Endodermal cell (in vitro differentiated cells): ENCODE measurements around the gene CACNA1A. TPM values are rescaled to one million over a fixed set of nuclear protein-coding genes. Genes with fewer than 3 reads are reported as not detected.
A peak's percentile ranks its signal among the peaks of the same experiment; 100 is the strongest.

ENCODE experiments used
- DNase-seq: peaks from one replicate; pipeline ENCODE4 v3.0.0-alpha.2; 2017
- H3K27ac ChIP-seq: 2 replicates; pipeline ENCODE4 v1.5.1; 2013; ENCODE audit warnings: mild to moderate bottlenecking, low read depth, low read length, moderate library complexity
- H3K27me3 ChIP-seq: 2 replicates; pipeline ENCODE4 v1.6.1; 2013; ENCODE audit warnings: mild to moderate bottlenecking, low read length, moderate library complexity; ENCODE audit not compliant: insufficient read depth, control insufficient read depth, poor library complexity, severe bottlenecking
- H3K36me3 ChIP-seq: 2 replicates; pipeline ENCODE4 v1.7.0; 2013; ENCODE audit warnings: mild to moderate bottlenecking, low read length, moderate library complexity; ENCODE audit not compliant: control insufficient read depth, insufficient read depth
- H3K4me1 ChIP-seq: one replicate; pipeline ENCODE4 v1.7.0; 2013; ENCODE audit warnings: low read length; ENCODE audit not compliant: control insufficient read depth, insufficient read depth
- H3K4me3 ChIP-seq: 2 replicates; pipeline ENCODE4 v1.5.1; 2013; ENCODE audit warnings: mild to moderate bottlenecking, low read length, moderate library complexity
- H3K9ac ChIP-seq: 2 replicates; pipeline ENCODE4 v1.6.1; 2013; ENCODE audit warnings: mild to moderate bottlenecking, low read length, moderate library complexity; ENCODE audit not compliant: poor library complexity, severe bottlenecking; ENCODE audit errors: extremely low read depth
- H3K9me3 ChIP-seq: 2 replicates; pipeline ENCODE4 v1.6.1; 2013; ENCODE audit warnings: mild to moderate bottlenecking, low read length, moderate library complexity; ENCODE audit not compliant: control insufficient read depth
- H3K27ac Mint-ChIP-seq: 2 replicates; pipeline ENCODE4 v1.8.0; 2020; ENCODE audit warnings: mixed read lengths
- H3K27me3 Mint-ChIP-seq: 2 replicates; pipeline ENCODE4 v1.8.0; 2021; ENCODE audit warnings: mild to moderate bottlenecking, mixed read lengths; ENCODE audit not compliant: insufficient read depth
- H3K36me3 Mint-ChIP-seq: 2 replicates; pipeline ENCODE4 v1.8.0; 2020; ENCODE audit warnings: low read depth, mixed read lengths
- H3K4me1 Mint-ChIP-seq: 2 replicates; pipeline ENCODE4 v1.8.0; 2020; ENCODE audit warnings: mixed read lengths
- H3K4me3 Mint-ChIP-seq: 2 replicates; pipeline ENCODE4 v1.8.0; 2020; ENCODE audit warnings: mild to moderate bottlenecking, moderate library complexity, mixed read lengths
- H3K9me3 Mint-ChIP-seq: 2 replicates; pipeline ENCODE4 v1.8.0; 2020; ENCODE audit warnings: mild to moderate bottlenecking, mixed read lengths
- WGBS, 2 experiments: methylation state at CpG; one replicate each; pipeline versions ENCODE4 v1.1.5 to v1.1.7; 2013; ENCODE audit warnings: missing lambda C conversion rate in 2 of 2, mixed read lengths in 1 of 2; ENCODE audit not compliant: insufficient coverage in 1 of 2, insufficient read length in 1 of 2; 5-methylcytosine and 5-hydroxymethylcytosine counted together
- total RNA-seq, 2 donors: library from RNA; stranded (reverse); fragmentation: NEBNext Ultra II Directional in 1 of 2; extraction: Animal tissue kit (Norgen Biotek cat#: 25700) in 1 of 2; gene quantifications; 2 replicates in 1 of 2; 3 replicates in 1 of 2; pipeline ENCODE4 v1.2.1, GENCODE V29; 2021
- TF ChIP-seq, protein P1 (sequence below): fragments of 200-600 bp; sonication (generic); conservative IDR thresholded peaks from 2 replicates; pipeline ENCODE4 v1.5.0; 2021; ENCODE audit warnings: antibody characterized with exemption, mild to moderate bottlenecking

CACNA1A gene
- total RNA-seq, 2 donors from 2014 or later = 8.0 to 10.6 TPM

GRCh38 chr19:13282486-13283065 is 223.7 kb downstream of the CACNA1A start:
- Mint-ChIP-seq H3K27ac (no peak overlapping the region), H3K27me3 (no peaks in the 10 kb centered on the region), H3K4me3 (no peak overlapping the region), H3K36me3 (no peaks in the 10 kb centered on the region), H3K9me3 (peaks cover 4% of the 10 kb centered on the region), H3K4me1 (peaks cover 4% of the 10 kb centered on the region)
- Histone ChIP-seq H3K9me3 (peaks cover 3% of the 10 kb centered on the region), H3K27me3 (no peaks in the 10 kb centered on the region), H3K27ac (no peak overlapping the region), H3K4me1 (no peaks in the 10 kb centered on the region), H3K36me3 (no peaks in the 10 kb centered on the region), H3K9ac (no peak overlapping the region), H3K4me3 (no peak overlapping the region)
- TF ChIP-seq, protein P1, sequence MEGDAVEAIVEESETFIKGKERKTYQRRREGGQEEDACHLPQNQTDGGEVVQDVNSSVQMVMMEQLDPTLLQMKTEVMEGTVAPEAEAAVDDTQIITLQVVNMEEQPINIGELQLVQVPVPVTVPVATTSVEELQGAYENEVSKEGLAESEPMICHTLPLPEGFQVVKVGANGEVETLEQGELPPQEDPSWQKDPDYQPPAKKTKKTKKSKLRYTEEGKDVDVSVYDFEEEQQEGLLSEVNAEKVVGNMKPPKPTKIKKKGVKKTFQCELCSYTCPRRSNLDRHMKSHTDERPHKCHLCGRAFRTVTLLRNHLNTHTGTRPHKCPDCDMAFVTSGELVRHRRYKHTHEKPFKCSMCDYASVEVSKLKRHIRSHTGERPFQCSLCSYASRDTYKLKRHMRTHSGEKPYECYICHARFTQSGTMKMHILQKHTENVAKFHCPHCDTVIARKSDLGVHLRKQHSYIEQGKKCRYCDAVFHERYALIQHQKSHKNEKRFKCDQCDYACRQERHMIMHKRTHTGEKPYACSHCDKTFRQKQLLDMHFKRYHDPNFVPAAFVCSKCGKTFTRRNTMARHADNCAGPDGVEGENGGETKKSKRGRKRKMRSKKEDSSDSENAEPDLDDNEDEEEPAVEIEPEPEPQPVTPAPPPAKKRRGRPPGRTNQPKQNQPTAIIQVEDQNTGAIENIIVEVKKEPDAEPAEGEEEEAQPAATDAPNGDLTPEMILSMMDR = no peak
- 90 to 95% methylated on average over 6 to 8 of the region's 8 CpGs for WGBS, 2 experiments
- no peak for DNase-seq

GRCh38 chr19:13281567-13282291 is 224.6 kb downstream of the CACNA1A start:
- no peaks in the 10 kb centered on the region for H3K36me3 ChIP-seq
- no peak overlapping the region for H3K27ac ChIP-seq
- Mint-ChIP-seq H3K4me3 (no peak overlapping the region), H3K36me3 (no peaks in the 10 kb centered on the region), H3K9me3 (peaks cover 4% of the 10 kb centered on the region), H3K4me1 (peaks cover 4% of the 10 kb centered on the region), H3K27ac (no peak overlapping the region), H3K27me3 (no peaks in the 10 kb centered on the region)
- peaks cover 3% of the 10 kb centered on the region for H3K9me3 ChIP-seq
- 75 to 76% methylated on average over 10 to 23 of the region's 24 CpGs for WGBS, 2 experiments
- no peak overlapping the region for H3K9ac ChIP-seq
- no peak overlapping the region for H3K4me3 ChIP-seq
- H3K27me3 ChIP-seq = no peaks in the 10 kb centered on the region
- TF ChIP-seq, protein P1 = no peak
- no peak for DNase-seq
- no peaks in the 10 kb centered on the region for H3K4me1 ChIP-seq

DNA sequence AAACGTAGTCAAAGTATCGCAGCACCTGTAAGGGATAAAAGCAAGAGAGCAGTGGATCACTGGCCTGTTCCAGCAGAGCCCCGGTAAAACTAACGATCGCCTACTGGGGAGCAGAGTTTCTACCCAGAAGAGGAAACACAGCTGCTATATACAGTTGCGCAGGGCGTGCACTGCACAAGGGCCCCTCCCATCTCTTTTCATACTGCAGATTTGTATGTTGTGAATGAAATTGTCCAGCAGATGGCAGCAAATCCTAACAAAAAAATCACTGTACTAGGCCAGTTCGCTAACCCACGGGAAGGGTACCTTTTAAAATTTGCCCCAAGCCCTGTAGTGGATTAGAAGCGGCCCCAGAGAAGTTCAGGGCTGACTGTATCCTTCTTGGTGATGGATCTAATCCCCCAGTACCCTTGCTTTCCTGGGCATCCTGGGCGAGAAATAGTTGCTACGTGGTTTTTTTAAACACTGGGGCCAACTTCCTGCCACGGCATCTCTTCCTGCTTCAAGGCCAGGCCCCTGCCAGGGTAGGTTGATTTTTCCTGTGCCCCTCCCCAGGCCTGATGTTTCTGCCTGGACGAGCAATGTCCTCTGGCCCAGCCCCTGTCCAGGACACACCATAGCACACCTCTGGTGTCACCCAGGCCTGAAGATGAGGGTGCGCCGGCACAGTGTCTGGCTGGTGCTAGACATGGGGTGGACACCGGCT is 229.0 kb downstream of the CACNA1A start:
- H3K9ac ChIP-seq = no peak overlapping the region

More for the DNA sequence above, 229.0 kb downstream of the CACNA1A start:
- no peaks in the 10 kb centered on the region for H3K27me3 ChIP-seq
- peaks cover 3% of the 10 kb centered on the region for H3K9me3 ChIP-seq
- Mint-ChIP-seq H3K4me1 (peaks cover 4% of the 10 kb centered on the region), H3K9me3 (peaks cover 9% of the 10 kb centered on the region), H3K36me3 (no peaks in the 10 kb centered on the region), H3K27me3 (no peaks in the 10 kb centered on the region), H3K4me3 (no peak overlapping the region), H3K27ac (no peak overlapping the region)
- TF ChIP-seq, protein P1 = peak; percentile 80
- no peaks in the 10 kb centered on the region for H3K36me3 ChIP-seq
- peak; percentile 81 for DNase-seq
- 61 to 63% methylated on average over 12 to 17 of the region's 17 CpGs for WGBS, 2 experiments
- no peak overlapping the region for H3K27ac ChIP-seq
- no peak overlapping the region for H3K4me3 ChIP-seq
- H3K4me1 ChIP-seq = no peaks in the 10 kb centered on the region
